HG02943 (cell line): ENCODE data around the gene DDX23.

Experiments
- ATAC-seq: cut with Tn5 transposase; IDR thresholded peaks from one replicate; pipeline ENCODE4 v1.9.1; 2021; ENCODE audit warnings: mild to moderate bottlenecking, low read depth, moderate library complexity; ENCODE audit not compliant: unreplicated experiment

The DDX23 gene

DNA sequence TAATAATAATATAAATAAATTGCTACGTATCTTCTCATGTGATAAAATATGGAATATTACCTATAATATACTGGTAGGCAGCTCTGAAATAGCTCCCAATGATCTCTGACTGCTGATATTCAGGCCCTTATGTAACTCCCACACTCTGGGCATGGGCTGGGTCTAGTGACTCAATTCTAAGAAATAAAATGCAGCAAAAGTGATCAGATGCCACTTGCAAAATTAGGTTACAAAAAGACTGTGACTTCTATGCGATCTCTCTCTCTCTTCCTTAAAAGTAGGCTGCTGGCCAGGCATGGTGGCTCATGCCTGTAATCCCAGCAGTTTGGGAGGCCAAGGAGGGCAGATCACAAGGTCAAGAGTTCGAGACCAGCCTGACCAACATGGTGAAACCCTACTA, 44.0 kb downstream of the DDX23 start:
- ATAC-seq = no peak

GRCh38 chr12:48803675-48804074, 48.3 kb downstream of the DDX23 start:
- ATAC-seq = no peak

DNA sequence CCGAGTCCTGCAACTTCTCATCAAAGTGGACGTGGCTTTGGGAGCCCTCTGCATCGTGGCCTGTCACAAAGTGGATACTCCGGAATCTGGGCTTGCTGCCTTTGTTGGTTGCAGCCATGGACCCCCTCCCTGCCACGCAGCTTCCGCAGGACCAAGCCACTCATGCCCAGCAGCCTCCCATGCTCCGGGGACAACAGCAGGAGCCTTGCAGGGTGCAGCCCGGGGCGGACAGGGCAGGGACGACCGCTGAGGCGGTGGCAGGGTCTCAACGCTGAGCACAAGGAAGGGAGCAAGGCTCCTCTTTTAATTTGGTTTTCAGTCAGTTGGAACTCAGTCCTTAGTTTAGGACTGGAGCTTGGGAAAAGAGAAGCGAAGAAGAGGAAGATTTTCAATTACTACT, 51.0 kb downstream of the DDX23 start:
- no peak for ATAC-seq

- no peak for ATAC-seq
These were observed 51.5 kb downstream of the DDX23 start for GRCh38 chr12:48800457-48800856.

GRCh38 chr12:48796976-48797375, 55.0 kb downstream of the DDX23 start:
- ATAC-seq = no peak

- no peak for ATAC-seq
These were observed 56.2 kb downstream of the DDX23 start for GRCh38 chr12:48795550-48796455.

- ATAC-seq = no peak
These were observed 57.1 kb downstream of the DDX23 start for GRCh38 chr12:48794870-48795269.

DNA sequence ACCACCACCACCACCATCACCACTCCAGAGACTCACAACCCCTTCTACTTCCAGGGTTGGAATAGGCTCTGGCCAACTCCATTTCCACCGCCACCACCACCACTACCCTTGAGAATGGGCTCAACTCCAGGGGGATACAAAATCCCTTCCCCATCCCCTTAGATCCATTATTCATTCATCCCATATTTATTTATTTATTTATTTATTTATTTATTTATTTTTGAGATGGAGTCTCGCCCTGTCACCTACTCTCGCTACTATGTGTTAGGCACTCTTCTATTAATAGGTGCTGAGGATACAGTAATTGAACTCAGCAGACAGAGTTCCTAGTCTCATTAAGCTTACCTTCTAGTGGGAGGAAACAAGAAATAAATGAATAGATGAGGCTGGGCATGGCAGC, 58.3 kb downstream of the DDX23 start:
- ATAC-seq = no peak

DNA sequence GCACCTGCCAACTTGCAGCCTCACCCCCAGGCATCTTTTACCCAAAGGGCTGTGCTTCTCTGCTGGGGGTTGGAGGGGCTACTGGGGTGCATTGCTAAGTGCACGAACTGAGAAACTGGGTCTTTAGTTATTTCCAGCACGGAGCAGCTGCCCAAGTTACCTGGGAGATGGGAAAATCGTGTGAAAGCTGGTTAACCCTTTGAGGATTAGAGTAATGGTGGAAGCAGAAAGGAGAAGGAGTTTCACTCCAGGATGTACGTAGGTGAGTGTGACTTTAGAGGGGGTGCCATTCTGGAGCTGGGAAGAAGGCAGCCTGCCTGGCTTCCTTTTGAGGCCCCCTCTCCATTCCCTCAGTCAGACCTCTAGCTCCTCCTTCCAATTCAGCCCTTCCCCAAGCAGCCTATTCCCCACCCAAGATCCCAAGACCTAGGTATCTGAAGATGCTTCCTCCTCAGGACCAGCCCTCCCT, 62.1 kb downstream of the DDX23 start:
- ATAC-seq = no peak

DNA sequence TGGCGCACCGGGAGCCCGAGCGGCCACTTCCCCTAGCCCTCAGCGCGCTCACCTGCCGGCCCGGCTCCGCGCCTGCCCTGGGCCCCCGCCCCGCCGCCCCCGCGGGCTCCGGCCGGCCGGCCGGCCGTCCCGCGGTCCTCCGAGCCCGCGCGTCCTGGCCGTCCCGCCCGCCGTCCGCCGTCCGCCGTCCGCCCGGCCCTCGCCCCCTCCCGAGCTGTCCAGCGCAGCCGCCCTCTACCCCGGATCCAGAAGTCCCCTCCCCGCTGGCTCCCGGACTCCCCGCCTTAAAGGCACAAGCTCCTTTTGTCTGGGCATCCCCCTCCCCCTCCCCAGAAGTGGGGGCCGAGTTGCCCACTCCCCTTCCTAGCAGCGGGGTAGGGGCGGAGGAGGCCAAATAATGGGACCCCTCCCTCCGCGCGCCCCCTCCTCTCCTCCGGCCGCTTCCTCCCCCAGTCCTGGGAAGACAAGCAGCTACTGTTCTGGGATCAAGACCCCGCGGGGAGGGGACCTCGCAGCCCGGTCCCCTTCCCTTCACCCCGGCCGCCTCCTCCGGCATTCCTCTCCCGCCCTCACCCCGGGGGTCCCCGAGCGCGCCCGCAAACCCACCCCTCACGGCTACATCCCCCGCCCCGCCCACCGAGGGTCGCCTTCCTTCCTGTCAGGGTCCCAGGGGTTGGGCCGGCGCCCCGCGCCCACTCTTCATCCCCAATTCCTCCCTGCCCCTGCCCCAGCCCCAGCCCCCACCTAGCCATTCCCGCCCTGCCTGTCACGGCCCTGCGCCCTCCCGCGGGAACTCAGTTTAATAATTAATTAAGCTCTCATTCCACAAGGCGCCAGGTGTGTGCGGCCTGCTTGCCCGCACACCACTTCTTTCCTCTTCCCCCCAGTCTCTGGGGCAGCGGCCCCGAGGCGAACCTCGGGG, 62.8 kb downstream of the DDX23 start, which contains the start of gene ADCY6:
ADCY6 (minus strand) TSS at position 236 of the 922 bp plus-strand sequence. CDS start 5,655 bp downstream, outside the sequence.
- ATAC-seq = no peak

DNA sequence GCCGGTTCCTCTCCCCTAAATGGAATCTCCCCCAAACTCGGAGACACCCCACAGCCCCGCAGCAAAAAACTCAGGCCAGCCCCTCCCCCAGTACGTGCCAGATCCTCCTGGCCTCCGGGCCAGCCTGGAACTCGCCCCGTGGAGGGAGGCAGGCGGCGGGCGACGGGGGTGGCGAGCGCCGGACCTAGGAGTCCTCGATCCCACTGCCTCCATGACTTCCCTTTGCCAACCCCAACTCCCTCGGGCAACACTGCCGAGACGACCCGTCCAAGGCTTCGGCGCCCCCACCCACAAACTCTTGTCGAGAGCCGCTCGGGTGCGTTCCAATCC, 63.5 kb downstream of the DDX23 start:
- no peak for ATAC-seq

DNA sequence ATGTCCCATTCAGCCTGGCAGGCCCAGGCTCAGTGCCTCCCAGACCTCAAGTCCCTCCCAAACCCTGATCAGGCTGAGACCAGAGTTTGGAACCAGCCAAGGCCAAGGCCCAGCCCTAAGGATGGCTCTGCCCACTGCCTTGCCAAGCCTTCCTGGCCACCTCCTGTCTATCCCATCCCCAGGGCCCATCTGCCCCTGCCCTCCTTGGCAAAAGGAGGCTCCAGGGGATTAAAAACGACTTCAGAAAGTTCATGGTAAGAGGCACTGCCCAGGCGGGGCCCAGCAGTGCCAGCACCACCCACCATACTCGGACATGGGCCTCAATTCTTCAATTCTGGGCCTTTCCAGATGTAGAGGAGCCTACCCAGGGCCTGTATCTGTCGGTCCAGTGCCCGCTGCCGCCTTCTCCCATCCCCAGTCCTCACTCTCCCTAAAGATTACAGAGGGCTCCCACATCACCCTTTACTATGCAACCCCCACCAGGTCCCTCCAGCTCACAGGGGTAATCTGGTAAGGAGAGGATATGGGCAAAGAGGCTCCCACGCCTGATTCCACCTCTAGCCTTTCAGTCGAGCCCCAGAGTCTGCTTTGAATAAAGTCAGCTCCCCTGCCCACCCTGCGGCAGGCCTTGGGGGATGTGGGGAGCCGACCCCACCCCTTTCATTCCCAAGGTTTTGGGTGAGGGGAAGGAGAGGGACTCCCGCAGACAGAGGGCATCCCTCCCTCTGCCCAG, 64.0 kb downstream of the DDX23 start:
- ATAC-seq = no peak

GRCh38 chr12:48786591-48787544, 65.1 kb downstream of the DDX23 start:
- no peak for ATAC-seq

DNA sequence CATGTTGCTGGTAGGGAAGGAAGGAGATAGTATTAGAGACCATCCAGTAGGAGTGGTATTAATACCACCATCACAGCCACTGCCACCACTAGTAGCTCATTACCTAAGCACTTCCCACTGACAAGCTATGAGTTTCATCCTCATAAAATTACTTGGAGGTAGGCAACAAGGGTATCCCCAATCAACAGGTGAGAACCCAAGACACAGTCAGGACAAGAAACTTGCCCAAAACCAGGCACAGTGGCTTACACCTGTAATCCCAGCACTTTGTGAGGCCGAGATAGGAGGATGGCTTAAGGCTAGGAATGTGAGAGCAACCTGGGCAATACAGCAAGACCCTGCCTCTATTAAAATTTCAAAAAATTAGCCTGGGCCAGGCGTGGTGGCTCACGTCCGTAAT, 68.5 kb downstream of the DDX23 start:
- ATAC-seq = no peak

DNA sequence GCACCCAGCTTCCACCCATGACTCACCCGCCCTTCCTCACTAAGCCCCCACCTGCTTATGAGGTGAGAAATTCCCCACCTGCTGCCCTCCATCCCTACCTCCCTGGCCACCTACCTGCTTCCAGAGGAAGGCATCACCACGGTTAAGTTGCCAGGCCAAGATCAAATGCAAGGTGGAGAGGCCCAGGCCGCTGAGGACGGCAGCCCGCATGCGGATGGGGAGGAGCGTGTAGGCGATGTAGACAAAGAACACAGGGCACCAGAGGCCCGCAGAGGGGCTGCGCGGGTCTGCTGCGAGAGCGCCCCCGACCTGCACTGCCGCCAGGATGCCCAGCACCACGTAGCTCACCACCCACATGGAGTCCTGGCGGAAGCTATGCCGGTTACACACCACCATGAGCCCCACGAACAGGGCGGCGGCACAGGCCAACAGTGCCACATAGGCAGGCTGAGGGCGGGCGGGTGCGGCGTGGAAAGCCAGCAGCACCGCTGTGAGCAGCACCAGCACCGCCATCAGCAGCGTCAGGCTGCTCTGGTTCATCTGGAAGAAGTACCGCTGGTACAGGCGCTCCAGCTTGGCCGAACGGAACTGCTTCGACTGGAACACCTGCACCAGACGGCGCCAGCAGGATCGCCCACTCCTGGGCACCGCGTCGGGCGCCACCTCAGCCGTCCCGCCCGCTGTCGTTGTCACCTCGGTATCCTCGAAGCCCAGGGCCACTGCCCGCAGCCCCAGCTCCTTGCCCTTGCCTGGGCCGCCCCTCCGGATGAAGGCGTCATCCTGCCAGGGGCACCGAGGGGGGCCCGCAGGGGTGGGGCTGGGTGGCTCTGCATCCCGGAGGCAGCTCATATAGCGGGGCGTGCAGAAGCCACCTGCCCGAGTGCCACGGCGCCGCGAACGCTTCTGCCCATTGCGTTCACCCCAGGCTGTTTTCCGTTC, 69.2 kb downstream of the DDX23 start:
- no peak for ATAC-seq

GRCh38 chr12:48781750-48782456, 70.1 kb downstream of the DDX23 start:
- no peak for ATAC-seq

- ATAC-seq = no peak
These were observed 71.5 kb downstream of the DDX23 start for GRCh38 chr12:48780381-48781025.
